NCI-H146 treated with DMSO at 0.1 percent for 48 hours (cell line): ENCODE measurements around the gene MVP.
A peak's percentile ranks its signal among the peaks of the same experiment; 100 is the strongest.
"Not testable (repeated sequence)": the region's sequence is repeated elsewhere in the genome, so short reads cannot be mapped to it uniquely, and the experiment has no call there.

ENCODE experiments used
- DNase-seq: peaks from one replicate; lab custom pipeline; 2025; ENCODE audit not compliant: unreplicated experiment; lab: John Stamatoyannopoulos, UW

Gene MVP

GRCh38 chr16:29814592-29814991, 5.7 kb upstream of the MVP start:
- DNase-seq = no peak

DNA sequence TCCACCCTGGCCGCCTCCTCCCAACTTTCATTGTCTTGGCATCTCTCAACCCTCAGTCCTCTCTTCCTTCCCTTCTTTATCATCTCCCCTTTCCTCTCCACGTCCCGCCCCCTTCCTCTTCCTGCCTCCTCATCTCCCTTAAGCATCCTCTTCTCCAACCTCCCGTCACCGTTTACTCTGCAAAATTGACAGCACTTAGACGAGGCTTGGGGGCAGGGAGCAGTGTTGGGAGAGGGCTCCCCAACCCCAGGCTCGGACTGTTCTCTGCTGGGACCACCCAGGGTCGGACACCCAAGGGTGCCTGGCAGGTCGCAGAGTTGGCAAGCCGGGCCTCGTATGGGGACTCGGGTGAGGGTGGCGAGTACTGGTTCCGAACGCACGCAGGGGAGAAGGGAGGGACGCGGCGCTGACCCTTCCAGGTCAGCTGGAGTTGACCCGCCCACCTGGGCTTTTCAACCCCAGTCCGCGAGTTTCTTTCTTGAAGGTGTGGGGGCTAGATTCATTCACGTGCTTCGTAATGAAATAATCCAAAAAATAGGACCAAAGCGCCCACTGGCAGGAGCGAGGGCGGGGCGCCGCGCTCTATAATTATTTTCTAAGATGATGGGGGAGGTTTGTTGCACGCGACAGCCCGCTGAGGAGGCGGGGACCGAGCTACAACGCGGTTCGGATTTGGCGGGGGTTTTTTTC, 5.1 kb upstream of the MVP start:
- no peak for DNase-seq

- peak; percentile 99 for DNase-seq
These were observed 4.2 kb upstream of the MVP start, which contains the start of gene PAGR1 for GRCh38 chr16:29815793-29816693. Gene PAGR1 (plus strand): TSS chr16:29816152. CDS start chr16:29816526, 374 bp downstream.

DNA sequence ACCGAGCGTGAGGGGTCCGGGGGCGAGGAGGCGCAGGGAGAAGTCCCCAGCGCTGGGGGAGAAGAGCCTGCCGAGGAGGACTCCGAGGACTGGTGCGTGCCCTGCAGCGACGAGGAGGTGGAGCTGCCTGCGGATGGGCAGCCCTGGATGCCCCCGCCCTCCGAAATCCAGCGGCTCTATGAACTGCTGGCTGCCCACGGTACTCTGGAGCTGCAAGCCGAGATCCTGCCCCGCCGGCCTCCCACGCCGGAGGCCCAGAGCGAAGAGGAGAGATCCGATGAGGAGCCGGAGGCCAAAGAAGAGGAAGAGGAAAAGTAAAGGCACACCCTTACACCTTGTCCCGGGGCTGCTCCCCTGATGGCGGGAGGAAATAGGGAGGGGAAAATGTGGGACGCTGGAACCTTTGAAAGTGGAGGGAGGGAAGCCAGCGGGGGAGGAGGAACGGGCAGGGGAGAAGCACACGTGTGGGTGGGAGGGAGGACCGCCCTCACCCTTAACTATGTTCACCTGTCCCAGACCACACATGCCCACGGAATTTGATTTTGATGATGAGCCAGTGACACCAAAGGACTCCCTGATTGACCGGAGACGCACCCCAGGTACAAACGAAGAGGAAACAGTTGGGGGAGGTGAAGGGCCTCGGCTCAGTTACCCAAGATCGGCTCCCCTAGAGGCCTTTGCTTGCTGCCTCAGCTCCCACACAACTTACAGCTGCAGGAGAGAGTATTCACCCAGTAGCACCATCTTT, 3.4 kb upstream of the MVP start:
- peak; percentile 77 for DNase-seq

GRCh38 chr16:29818082-29818481, 2.2 kb upstream of the MVP start:
- no peak for DNase-seq

DNA sequence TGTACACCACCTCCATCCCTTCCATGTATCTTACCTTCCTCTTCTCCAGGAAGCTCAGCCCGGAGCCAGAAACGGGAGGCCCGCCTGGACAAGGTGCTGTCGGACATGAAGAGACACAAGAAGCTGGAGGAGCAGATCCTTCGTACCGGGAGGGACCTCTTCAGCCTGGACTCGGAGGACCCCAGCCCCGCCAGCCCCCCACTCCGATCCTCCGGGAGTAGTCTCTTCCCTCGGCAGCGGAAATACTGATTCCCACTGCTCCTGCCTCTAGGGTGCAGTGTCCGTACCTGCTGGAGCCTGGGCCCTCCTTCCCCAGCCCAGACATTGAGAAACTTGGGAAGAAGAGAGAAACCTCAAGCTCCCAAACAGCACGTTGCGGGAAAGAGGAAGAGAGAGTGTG, 756 bp upstream of the MVP start:
- no peak for DNase-seq

DNA sequence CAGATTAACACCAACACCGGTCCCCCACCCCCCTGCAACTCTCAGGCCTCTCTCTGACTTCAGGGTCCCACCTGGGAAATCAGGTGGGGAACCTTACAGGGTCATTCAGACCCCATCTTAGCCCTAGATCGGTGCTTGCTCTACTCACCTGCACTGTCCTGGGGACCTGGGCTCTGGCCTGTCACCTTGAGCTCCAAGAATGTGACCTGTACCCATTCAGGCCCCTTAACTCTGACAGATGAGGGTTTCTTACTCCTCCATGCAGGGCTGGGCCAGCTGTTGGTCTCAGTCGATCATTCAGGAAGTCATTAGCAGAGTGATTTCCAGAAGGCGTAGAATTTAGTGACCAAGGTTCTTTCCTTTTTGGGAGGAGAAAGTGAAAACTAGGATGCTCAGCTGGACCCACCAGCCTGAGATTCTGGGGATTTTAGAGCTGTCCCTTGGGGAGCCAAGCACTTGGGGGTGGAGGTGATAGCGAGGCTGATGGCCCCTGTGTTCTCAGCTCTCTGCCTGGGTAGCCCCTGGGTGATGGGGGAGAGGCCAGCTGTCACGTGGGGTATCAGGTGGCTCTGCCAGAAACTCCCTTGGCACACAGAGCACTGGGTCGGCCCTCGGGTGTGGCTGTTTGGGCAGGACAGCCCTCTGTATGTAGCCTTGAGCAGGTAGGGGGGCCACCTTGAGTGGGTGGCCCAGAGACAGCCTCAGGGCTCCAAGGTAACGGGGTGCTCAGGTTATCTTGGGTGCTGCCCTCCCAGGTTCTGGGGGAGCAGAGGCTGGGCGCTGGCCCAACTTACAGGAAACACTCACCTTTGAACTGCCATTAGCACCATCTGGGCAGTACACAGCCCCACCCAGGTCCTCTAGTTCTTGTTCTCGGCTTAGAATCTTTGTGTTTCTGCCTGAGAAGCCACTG, 724 bp downstream of the MVP start:
- no peak for DNase-seq

- DNase-seq = no peak
These were observed 1.4 kb downstream of the MVP start for GRCh38 chr16:29821643-29822115.

- no peak for DNase-seq
These were observed 4.4 kb downstream of the MVP start for GRCh38 chr16:29824589-29825144.

- no peak for DNase-seq
These were observed 5.1 kb downstream of the MVP start for GRCh38 chr16:29825145-29826044.

GRCh38 chr16:29826342-29826695, 6.1 kb downstream of the MVP start:
- DNase-seq = no peak

DNA sequence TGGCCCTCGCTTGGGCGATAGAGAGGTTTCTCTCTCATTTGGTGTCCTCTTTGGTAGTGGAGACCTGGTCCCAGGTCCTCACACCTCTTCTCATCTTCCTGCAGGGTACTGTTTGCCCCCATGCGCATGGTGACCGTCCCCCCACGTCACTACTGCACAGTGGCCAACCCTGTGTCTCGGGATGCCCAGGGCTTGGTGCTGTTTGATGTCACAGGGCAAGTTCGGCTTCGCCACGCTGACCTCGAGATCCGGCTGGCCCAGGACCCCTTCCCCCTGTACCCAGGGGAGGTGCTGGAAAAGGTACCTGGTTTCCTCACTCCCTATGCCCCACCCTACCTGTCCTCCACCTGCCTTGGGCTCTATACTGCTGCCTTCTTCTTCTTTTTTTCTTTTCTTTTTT, 10.5 kb downstream of the MVP start:
- DNase-seq = no peak

- DNase-seq = no peak
These were observed 11.2 kb downstream of the MVP start for GRCh38 chr16:29831490-29831889.

- DNase-seq = not testable (repeated sequence)
These were observed 13.0 kb downstream of the MVP start for GRCh38 chr16:29833219-29833618.

DNA sequence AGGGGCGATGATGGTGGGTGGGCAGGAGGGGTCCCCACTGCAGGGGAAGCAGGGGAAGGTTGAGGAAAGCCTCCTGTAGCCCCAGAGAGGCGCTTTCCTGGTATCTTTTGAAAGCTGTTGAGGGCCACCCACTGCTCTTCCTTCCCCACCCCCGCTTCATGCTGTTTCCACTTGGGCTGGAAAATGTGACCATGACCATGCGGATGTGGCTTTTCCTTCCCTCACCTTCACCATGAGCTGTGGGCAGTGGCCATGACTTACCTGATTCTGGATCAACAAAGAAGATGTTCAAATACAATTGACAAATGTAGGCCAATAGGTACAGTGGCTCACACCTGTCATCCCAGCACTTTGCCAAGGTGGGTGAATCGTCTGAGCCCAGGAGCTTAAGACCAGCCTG, 13.8 kb downstream of the MVP start:
- no peak for DNase-seq

DNA sequence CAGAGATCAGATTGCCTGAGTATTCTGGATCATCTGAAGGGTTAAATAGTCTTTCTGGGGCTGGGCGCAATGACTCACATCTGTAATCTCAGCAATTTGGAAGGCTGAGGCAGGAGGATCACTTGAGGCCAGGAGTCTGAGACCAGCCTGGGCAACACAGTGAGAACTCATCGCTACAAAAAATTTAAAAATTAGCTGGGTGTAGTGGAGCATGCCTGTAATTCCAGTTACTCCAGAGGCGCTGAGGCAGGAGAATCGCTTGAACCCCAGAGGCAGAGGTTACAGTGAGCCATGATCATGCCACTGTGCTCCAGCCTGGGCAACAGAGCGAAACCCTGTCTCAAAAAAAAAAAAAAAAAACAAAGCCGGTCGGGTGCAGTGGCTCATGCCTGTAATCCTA, 15.7 kb downstream of the MVP start:
- no peak for DNase-seq

GRCh38 chr16:29836623-29837022, 16.4 kb downstream of the MVP start:
- no peak for DNase-seq

DNA sequence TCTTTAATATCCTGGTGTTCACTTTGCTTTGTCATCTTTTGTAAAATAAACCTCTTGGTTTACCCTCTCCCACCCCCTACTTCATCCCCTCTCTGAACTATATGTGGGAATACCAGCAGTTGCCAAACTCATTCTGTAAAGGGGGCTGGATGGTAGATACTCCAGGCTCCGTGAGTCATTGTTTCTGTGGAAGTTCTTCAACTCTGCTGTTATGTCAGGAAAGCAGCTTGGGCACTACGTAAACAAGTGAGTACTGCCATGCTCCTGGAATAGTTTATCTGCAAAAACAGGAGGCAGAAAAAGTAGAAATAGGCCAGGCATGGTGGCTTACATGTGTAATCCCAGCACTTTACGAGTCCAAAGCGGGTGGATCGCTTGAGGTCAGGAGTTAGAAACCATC, 17.6 kb downstream of the MVP start:
- DNase-seq = no peak

- DNase-seq = no peak
These were observed 19.6 kb downstream of the MVP start for GRCh38 chr16:29839822-29840221.
